Stimulated activated CD8-positive, alpha-beta memory T cell treated with anti-CD3 and anti-CD28 coated beads, Interleukin-12 subunit alpha, Interleukin-12 subunit beta, amount 100 ng/mL, for 24 hours (primary cell): ENCODE measurements around the gene HSF2BP.
"Not testable (repeated sequence)": the region's sequence is repeated elsewhere in the genome, so short reads cannot be mapped to it uniquely, and the experiment has no call there.

Experiments
- DNase-seq: peaks from one replicate; pipeline ENCODE4 v3.0.0-alpha.2; 2020; ENCODE audit errors: extremely low read depth

The HSF2BP gene

GRCh38 chr21:43619344-43619743, 39.9 kb downstream of the HSF2BP start:
- no peak for DNase-seq

DNA sequence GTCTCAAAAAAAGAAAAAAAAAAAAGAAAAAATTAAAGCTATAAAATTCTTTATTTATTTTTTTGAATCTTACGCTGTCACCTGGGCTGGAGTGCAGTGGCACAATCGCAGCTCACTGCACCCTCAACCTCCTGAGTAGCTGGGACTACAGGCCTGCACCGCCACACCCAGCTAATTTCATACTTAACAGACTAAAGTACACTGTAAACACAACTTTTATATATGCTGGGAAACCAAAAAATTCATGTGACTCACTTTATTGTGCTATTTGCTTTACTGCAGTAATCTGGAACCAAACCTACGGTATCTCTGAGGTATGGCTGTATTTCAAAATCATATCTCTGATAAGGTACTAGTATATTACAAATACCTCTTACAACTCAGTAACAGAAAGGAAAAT, 40.3 kb downstream of the HSF2BP start:
- DNase-seq: no peak

- not testable (repeated sequence) for DNase-seq
These were observed 42.4 kb downstream of the HSF2BP start for GRCh38 chr21:43616861-43617260.

DNA sequence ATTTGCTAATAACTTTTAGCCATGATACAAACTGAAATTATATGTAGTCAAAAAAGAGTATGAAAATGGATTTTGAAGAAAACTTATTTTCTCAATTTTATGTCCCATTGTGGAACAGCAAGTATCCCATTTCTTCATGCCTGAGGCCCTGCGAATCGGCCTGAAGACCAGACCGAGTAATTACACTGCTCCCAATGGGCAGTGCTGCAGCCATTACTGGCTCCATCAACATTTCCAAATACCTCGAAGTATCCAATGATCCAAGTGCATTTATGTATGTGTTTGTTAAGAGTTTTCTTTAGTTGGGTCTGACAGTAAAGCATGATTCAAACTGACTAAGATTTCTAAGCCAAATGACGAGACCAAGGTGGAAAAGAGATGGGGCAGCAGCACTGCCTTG, 44.4 kb downstream of the HSF2BP start:
- no peak for DNase-seq

- DNase-seq: no peak
These were observed 45.3 kb downstream of the HSF2BP start for GRCh38 chr21:43613755-43614638.

- no peak for DNase-seq
These were observed 47.5 kb downstream of the HSF2BP start for GRCh38 chr21:43611598-43612369.

GRCh38 chr21:43609501-43610340, 49.6 kb downstream of the HSF2BP start:
- no peak for DNase-seq

DNA sequence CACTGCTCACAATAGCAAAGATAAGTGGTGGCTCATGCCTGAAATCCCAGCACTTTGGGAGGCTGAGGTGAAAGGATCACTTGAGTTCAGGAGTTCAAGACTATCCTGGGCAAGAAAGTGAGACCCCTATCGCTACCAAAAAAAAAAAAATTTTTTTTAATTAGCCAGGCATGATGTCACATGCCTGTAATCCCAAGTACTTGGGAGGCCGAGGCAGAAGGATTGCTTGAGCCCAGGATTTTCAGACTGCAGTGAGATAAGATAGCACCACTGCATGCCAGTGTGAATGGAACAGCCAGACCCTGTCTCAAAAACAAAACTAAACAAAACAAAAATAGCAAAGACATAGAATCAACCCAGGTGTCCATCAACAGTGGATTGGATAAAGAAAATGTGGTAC, 50.6 kb downstream of the HSF2BP start:
- DNase-seq: no peak

DNA sequence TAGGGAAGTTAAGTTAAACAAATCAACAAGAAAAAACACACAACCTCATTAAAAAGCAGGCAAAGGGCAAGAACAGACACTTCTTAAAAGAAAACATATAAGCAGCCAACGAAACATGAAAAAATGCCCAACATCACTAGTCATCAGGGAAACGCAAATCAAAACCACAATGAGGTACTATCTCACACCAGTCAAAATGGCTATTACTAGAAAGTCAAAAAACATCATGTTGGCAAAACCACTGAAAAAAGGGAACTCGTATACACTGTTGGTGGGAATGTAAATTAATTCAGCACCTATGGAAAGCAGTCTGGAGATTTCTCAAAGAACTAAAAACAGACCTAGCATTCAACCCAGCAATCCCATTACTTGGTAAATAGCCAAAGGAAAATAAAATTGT, 51.1 kb downstream of the HSF2BP start:
- no peak for DNase-seq

GRCh38 chr21:43605320-43606215, 53.7 kb downstream of the HSF2BP start:
- no peak for DNase-seq

DNA sequence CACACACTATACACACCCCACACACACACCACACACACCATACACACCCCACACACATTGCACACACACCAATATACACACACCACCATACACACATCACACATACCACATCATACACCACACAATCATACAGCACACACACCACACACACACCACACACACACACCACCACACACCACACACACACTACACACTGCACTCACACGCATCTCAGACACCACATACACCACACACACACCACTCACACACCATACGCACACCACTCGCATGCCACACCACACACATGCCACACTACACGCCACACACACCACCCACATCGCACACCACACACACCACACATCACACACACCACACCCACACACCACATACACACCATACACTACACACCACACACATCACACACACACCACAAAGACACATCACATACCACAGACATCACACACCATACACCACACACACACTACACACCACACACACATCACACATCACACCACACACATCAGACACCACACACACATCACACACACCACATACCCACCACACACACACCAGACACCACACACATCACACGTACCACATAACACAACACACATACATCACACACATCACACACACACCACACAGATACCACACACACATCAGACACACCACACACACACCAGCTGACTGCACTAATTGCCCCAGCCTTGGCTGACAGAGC, 54.6 kb downstream of the HSF2BP start:
- DNase-seq: no peak

DNA sequence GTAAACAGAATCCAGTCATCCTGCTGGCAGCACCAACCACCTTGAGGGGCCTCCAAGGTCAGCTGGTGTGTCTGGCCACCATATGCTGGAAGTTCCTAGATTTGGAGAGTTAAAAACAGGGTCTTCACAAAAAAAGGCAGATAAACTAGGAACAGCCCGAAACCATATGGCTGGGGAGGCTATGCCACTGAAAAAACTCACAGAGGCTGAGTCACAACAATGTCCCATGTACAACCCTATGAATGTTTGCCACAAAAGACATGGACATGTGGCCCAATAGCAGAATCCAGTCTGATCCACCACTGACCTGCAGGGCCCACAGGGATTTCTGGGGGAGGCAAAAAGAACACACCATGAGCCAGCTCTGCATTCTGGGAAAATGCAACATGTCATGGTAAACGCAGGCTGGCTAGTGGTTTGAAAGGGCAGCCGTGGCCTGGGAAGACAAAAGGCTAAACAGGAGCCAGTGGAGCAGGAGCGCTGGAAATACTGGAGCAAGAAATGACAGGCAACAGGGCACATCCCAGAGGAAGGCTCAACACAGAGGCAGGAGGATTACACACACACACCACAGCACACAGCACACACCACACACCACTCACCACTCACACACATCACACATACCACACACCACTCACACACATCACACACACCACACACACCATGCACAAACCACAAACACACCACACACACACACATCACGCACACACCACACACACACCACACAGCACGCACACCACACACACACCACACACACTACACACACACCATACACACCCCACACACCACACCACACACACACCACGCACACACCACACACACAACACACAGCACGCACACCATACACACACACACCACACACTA, 55.4 kb downstream of the HSF2BP start:
- no peak for DNase-seq

- DNase-seq: no peak
These were observed 56.1 kb downstream of the HSF2BP start for GRCh38 chr21:43603233-43603626.

GRCh38 chr21:43602266-43603232, 56.7 kb downstream of the HSF2BP start:
- DNase-seq: no peak

DNA sequence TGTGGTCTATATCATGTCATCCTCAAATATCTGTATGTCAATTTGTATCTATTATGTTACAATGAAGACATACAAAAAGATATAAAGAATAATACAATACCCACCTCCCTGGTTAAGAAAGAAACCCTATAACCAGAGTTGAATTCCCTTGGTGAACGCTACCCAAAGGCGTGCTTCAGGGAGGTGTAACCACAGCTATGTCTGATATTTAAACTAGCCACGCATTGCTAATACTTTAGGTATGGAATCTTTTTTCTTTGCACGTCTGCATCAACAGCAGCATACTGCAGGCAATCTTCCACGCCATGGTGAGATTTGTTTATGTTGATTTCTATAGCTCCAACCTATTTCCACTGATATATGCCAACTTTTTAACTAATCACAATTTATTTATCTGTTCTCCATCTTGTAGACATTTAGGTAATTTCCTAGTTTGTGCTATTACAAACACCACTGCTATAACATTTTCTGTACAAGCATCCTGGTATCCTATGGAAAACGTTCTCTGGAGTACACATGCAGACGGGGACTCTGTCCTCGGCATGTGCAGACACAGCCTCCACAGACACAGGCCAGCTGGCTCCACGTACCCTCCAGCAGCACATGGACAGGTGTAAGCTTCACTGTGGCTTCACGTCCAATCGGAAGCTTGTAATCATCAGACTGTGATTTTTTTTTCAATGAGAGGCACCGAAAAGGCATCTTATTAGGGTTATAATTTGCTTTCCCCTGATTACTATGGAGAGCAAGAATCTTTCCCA, 58.5 kb downstream of the HSF2BP start:
- DNase-seq: no peak

DNA sequence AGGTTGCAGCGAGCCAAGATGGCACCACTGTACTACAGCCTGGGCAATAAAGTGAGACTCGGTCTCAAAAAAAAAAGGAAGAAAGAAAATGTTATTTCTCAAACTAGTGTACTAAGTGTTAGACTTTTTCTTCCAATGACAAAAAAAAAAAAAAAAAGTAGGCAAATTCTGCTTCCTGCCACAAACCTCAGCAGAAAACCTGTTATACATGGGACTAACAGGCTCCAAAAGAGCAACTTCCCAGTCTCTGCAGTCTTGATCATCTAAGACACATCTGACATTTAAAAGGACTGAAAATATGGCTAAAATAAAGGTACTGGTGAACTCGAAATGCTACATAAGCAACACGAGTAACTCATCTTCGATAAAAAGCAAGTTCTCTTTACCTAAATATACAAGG, 59.6 kb downstream of the HSF2BP start:
- no peak for DNase-seq

- DNase-seq: no peak
These were observed 60.7 kb downstream of the HSF2BP start for GRCh38 chr21:43598416-43599120.
